BLaER1 (cell line): ENCODE results near the gene NUP210L.
"Not testable (repeated sequence)": the region's sequence is repeated elsewhere in the genome, so short reads cannot be mapped to it uniquely, and the experiment has no call there.

Experiments used
- H3K27ac ChIP-seq: shearing (Covaris generic); formaldehyde crosslinking; 2 replicates; pipeline ENCODE4 v1.8.1; 2022
- H3K27me3 ChIP-seq: shearing (Covaris generic); formaldehyde crosslinking; 2 replicates; pipeline ENCODE4 v1.8.1; 2022
- H3K36me3 ChIP-seq: shearing (Covaris generic); formaldehyde crosslinking; 2 replicates; pipeline ENCODE4 v1.8.1; 2022
- H3K4me1 ChIP-seq: shearing (Covaris generic); formaldehyde crosslinking; 2 replicates; pipeline ENCODE4 v1.8.1; 2022
- H3K4me2 ChIP-seq: shearing (Covaris generic); formaldehyde crosslinking; 2 replicates; pipeline ENCODE4 v1.8.1; 2022
- H3K4me3 ChIP-seq: shearing (Covaris generic); formaldehyde crosslinking; 2 replicates; pipeline ENCODE4 v1.8.1; 2022
- H3K9ac ChIP-seq: shearing (Covaris generic); formaldehyde crosslinking; 2 replicates; pipeline ENCODE4 v1.8.1; 2022
- H3K9me3 ChIP-seq: shearing (Covaris generic); formaldehyde crosslinking; 2 replicates; pipeline ENCODE4 v1.8.1; 2022
- H4K20me1 ChIP-seq: shearing (Covaris generic); formaldehyde crosslinking; 2 replicates; pipeline ENCODE4 v1.8.1; 2022
- Cebpa-rat ChIP-seq: shearing (Covaris generic); IDR thresholded peaks from 2 replicates; pipeline ENCODE4 v1.8.1; 2022

Gene NUP210L

GRCh38 chr1:154115180-154115579 lies 39.7 kb downstream of the NUP210L start:
- H4K20me1 ChIP-seq: no peaks in the 10 kb centered on the region
- no peaks in the 10 kb centered on the region for H3K9me3 ChIP-seq
- H3K27ac ChIP-seq: no peak overlapping the region
- no peak overlapping the region for H3K9ac ChIP-seq
- TF ChIP-seq Cebpa-rat: no peak
- H3K4me1 ChIP-seq: peaks cover 10% of the 10 kb centered on the region
- H3K27me3 ChIP-seq: no peaks in the 10 kb centered on the region
- H3K4me2 ChIP-seq: peak overlapping the region; percentile 8; the same call in 1 of the 2 replicates
- H3K4me3 ChIP-seq: no peak overlapping the region
- no peaks in the 10 kb centered on the region for H3K36me3 ChIP-seq

- Histone ChIP-seq H3K27me3 (no peaks in the 10 kb centered on the region), H3K4me2 (no peak overlapping the region), H3K36me3 (no peaks in the 10 kb centered on the region), H3K4me1 (no peaks in the 10 kb centered on the region), H4K20me1 (no peaks in the 10 kb centered on the region), H3K4me3 (no peak overlapping the region), H3K9ac (no peak overlapping the region), H3K27ac (no peak overlapping the region), H3K9me3 (peaks cover 4% of the 10 kb centered on the region; the same call in 1 of the 2 replicates)
- TF ChIP-seq Cebpa-rat: no peak
These were observed 50.3 kb downstream of the NUP210L start for GRCh38 chr1:154104433-154105082.

DNA sequence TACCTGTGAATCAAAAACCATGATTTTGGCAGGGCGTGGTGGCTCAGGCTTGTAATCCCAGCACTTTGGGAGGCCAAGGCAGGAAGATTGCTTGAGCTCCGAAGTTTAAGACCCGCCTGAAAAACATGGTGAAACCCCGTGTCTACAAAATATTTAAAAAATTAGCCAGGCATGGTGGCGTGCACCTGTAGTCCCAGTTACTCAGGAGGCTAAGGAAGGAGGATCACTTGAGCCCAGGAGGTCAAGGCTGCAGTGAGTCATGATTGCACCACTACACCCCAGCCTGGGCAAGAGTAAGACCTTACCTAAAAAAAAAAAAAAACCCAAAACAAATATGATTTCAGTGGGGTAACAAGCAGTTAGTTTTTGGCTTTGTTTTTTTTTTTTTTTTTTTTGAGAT lies 54.7 kb downstream of the NUP210L start:
- peaks cover 15% of the 10 kb centered on the region for H3K9me3 ChIP-seq
- H3K27me3 ChIP-seq, H3K4me1 ChIP-seq, H3K27ac ChIP-seq, H3K36me3 ChIP-seq, H4K20me1 ChIP-seq, H3K4me3 ChIP-seq, H3K9ac ChIP-seq, H3K4me2 ChIP-seq: not testable (repeated sequence)

DNA sequence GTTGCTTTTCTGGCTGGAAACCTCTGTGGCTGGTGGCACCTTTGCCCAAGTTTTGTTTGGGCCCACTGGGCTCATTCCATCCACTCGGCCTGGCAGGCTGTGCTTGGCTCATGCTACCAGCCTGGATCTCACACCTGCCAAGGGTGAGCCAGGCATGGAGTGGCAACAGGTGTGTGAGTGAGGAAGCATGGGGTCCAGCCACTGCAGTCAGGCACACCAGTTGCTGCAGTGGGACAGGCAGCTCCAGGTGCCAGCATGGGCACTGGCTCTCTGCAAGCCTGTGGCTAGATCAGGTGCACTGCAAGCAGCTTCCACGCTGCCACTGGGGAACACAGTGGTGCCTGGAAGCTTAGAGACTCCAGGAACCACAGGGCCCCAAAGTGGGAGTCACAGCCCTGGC lies 57.0 kb downstream of the NUP210L start:
- Histone ChIP-seq H3K27ac (no peak overlapping the region), H3K36me3 (no peaks in the 10 kb centered on the region)

GRCh38 chr1:154095456-154096060 lies 59.3 kb downstream of the NUP210L start:
- Histone ChIP-seq H3K27me3 (no peaks in the 10 kb centered on the region), H3K36me3 (no peaks in the 10 kb centered on the region), H3K27ac (no peak overlapping the region), H3K4me1 (no peaks in the 10 kb centered on the region), H3K4me2 (no peak overlapping the region), H3K9ac (no peak overlapping the region), H4K20me1 (no peaks in the 10 kb centered on the region), H3K4me3 (no peak overlapping the region), H3K9me3 (peaks cover 15% of the 10 kb centered on the region)
- no peak for TF ChIP-seq Cebpa-rat

More for the DNA sequence above, 57.0 kb downstream of the NUP210L start:
- H4K20me1 ChIP-seq: no peaks in the 10 kb centered on the region
- H3K27me3 ChIP-seq: no peaks in the 10 kb centered on the region
- no peak overlapping the region for H3K4me2 ChIP-seq
- no peak for TF ChIP-seq Cebpa-rat
- H3K9me3 ChIP-seq: peaks cover 15% of the 10 kb centered on the region
- no peak overlapping the region for H3K4me3 ChIP-seq
- H3K9ac ChIP-seq: no peak overlapping the region
- H3K4me1 ChIP-seq: no peaks in the 10 kb centered on the region

GRCh38 chr1:154094411-154094810 lies 60.5 kb downstream of the NUP210L start:
- Histone ChIP-seq H3K9me3 (peaks cover 15% of the 10 kb centered on the region), H3K9ac (no peak overlapping the region), H3K4me2 (no peak overlapping the region), H3K27me3 (no peaks in the 10 kb centered on the region), H3K36me3 (no peaks in the 10 kb centered on the region), H3K27ac (no peak overlapping the region), H3K4me1 (no peaks in the 10 kb centered on the region), H4K20me1 (no peaks in the 10 kb centered on the region), H3K4me3 (no peak overlapping the region)
- TF ChIP-seq Cebpa-rat: no peak

GRCh38 chr1:154093699-154094098 lies 61.2 kb downstream of the NUP210L start:
- peaks cover 10% of the 10 kb centered on the region for H3K9me3 ChIP-seq
- H3K36me3 ChIP-seq: no peaks in the 10 kb centered on the region
- no peak overlapping the region for H3K4me3 ChIP-seq
- no peak for TF ChIP-seq Cebpa-rat
- H4K20me1 ChIP-seq: no peaks in the 10 kb centered on the region
- H3K4me1 ChIP-seq: no peaks in the 10 kb centered on the region
- H3K9ac ChIP-seq: no peak overlapping the region
- no peak overlapping the region for H3K4me2 ChIP-seq
- H3K27me3 ChIP-seq: no peaks in the 10 kb centered on the region
- no peak overlapping the region for H3K27ac ChIP-seq

DNA sequence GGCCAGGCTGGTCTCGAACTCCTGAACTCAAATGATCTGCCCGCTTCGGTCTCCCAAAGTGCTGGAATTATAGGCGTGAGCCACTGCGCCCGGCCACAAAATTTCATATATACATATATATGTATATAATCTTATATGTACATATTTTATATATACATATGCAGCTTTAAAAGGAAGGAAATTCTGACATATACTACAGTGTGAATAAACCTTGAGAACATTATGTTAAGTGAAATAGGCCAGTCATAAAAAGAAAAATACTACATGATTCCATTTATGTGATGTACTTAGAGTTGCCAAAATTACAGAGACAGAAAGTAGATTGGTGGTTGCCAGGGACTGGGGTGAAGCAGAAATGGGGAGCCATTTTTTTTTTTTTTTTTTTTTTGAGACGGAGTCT lies 63.2 kb downstream of the NUP210L start:
- H3K27me3 ChIP-seq: no peaks in the 10 kb centered on the region
- H3K9me3 ChIP-seq: no peaks in the 10 kb centered on the region; the same call in 1 of the 2 replicates
- TF ChIP-seq Cebpa-rat: no peak
- no peak overlapping the region for H3K27ac ChIP-seq
- no peaks in the 10 kb centered on the region for H3K4me1 ChIP-seq
- no peak overlapping the region for H3K4me2 ChIP-seq
- no peaks in the 10 kb centered on the region for H4K20me1 ChIP-seq
- H3K4me3 ChIP-seq: no peak overlapping the region
- no peaks in the 10 kb centered on the region for H3K36me3 ChIP-seq
- H3K9ac ChIP-seq: no peak overlapping the region

DNA sequence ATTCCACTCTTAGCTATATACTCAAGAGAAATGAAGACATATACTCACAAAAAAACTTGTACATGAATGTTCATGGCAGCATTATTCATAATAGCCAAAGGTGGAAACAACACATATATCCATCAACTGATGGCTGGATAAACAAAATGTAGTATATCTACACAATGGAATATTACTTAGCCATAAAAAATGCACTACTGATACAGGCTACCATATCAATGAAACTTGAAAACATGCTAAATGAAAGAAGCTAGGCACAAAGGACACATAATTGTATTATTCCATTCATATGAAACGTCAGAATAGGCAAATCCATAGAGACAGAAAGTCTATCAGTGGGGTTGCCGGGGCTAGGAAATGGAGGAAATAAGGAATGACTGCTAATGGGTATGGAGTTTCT lies 67.3 kb downstream of the NUP210L start:
- Histone ChIP-seq H4K20me1 (no peaks in the 10 kb centered on the region), H3K4me1 (no peaks in the 10 kb centered on the region), H3K9ac (no peak overlapping the region), H3K36me3 (no peaks in the 10 kb centered on the region), H3K4me2 (no peak overlapping the region), H3K4me3 (no peak overlapping the region), H3K27me3 (no peaks in the 10 kb centered on the region), H3K9me3 (peaks cover 21% of the 10 kb centered on the region), H3K27ac (no peak overlapping the region)
- no peak for TF ChIP-seq Cebpa-rat

DNA sequence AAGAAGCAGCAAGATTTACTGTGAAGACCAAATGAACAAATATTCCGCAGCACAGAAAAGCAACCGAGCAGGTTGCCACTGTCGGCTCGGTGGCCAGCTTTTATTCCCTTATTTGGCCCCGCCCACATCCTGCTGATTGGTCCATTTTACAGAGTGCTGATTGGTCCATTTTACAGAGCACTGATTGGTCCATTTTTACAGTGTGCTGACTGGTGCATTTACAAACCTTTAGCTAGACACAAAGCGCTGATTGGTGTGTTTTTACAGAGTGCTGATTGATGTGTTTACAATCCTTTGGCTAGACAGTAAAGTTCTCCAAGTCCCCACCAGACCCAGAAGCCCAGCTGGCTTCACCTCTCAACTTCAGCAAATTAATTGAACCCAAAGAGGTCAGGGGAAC lies 71.8 kb downstream of the NUP210L start:
- H3K4me1 ChIP-seq, H3K4me3 ChIP-seq: not testable (repeated sequence)

More for the DNA sequence above, 71.8 kb downstream of the NUP210L start:
- H3K36me3 ChIP-seq, H3K4me2 ChIP-seq, H3K9ac ChIP-seq, H3K27me3 ChIP-seq, H3K27ac ChIP-seq, H4K20me1 ChIP-seq: not testable (repeated sequence)
- peaks cover 24% of the 10 kb centered on the region for H3K9me3 ChIP-seq
